HG03159 (cell line): Measurements from ENCODE around the gene ADAMTS9.

Experiments used
- ATAC-seq: cut with Tn5 transposase; IDR thresholded peaks from one replicate; pipeline ENCODE4 v1.9.1; 2021; ENCODE audit warnings: mild to moderate bottlenecking, moderate library complexity; ENCODE audit not compliant: unreplicated experiment

ADAMTS9 gene

DNA sequence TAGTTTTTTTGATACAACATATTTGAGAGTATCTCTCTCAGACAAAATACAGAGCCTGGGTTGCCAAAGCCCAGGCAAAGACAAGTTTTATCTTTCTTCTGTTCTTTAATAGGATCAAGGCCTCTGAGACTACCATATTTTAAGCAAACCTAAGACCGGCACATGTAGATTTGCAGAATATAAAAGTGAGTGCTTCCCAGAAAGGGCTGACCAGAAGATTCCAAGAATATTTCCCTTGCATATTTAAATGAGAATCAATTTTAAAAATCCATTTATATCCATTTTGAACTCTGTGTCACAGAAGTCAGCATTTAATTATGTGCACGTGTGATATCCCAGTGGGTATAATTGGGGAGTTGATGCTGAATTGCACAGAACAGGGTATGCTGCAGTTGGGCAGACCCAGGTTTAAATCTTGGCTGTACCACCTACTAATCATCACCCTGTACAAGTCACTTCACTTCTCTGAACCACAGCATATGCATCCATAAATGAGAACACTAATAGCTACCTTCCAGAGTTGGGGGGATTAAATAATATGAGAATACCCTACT is 191.9 kb downstream of the ADAMTS9 start:
- ATAC-seq = no peak

DNA sequence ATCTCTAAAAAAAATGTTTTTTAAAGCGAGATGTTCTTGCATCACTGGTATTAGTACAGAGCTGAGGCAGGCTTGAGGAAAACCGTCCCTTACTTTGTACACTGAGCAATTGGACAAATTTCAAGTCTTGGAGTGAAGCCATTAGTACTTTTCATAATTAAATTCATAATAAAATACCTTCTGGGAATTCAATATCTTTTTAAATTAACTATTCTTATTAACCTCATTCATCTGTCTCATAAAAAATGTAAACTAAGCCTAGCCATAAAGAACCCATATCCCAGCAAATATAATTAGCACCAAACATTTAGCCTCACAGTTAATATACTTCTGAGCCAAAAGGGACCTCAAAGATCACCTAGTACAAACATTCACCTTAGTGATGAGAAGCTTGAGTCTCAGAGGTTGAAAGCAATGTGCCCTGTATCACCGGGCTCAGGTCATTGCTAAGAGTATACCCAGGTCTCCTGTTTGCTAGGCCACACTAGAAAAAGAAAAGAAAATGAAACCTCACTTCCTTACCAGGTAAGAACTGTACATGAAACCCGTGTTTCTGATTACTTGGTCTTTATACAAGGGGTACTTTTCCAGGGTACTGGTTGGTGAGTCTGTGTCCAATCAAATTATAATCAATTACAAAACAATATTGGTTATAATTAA is 192.5 kb downstream of the ADAMTS9 start:
- no peak for ATAC-seq

DNA sequence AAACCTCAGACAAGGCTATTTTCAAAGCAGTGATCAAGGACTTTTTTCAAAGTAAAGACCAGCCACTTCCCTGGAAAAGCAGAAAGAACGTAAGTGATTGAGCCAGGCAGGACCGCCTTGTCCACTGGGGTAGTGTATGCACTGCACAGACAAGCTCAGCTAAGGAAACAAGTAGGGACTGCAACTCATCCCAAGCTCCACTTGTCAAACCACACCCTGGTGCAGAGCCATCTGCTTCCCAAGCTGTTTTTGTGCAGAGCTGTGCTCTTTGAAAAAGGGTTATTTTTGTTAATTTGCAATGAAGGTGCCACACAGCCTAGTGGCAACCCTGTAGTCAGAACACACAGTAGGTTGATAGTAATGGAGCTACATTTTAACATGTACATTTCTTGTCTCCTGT is 193.3 kb downstream of the ADAMTS9 start:
- ATAC-seq = no peak

DNA sequence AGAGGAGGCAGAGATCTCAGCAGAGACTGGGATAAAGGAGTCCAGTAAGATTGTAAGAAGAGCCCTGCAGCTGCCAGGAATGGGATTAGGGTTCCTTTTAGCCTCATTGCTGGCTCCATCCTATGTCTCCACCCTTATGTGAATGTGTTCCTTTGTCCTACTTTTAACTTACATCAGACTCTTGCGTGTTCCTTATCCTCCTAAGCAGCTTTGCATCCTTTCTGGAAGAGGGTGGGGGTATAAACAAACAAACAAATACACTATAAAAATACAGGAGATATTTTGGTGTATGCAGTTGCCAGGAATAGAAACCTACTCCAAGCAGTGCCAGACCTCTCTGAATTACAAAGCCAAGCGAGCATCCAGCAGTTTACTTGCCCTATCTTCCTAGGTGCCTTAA is 194.7 kb downstream of the ADAMTS9 start:
- no peak for ATAC-seq

DNA sequence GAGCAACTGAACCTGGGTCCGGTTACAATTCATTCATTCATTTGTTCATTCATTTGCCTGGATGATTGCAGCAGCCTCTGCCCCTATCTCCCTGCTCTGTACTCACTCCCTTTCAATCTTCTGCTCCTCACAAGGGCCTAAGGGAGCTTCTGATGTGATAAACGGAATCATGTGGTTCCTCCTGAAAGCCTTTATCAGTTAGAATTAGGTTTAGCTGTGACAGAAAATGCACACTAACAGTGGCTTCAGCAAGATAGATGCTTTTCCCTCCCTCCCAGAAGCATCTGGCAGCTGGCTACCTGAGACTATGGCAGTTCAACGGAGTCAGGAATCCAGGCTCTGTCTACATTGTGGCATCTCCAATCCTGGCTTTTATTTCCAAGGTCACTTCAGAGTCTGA is 196.0 kb downstream of the ADAMTS9 start:
- ATAC-seq = no peak

DNA sequence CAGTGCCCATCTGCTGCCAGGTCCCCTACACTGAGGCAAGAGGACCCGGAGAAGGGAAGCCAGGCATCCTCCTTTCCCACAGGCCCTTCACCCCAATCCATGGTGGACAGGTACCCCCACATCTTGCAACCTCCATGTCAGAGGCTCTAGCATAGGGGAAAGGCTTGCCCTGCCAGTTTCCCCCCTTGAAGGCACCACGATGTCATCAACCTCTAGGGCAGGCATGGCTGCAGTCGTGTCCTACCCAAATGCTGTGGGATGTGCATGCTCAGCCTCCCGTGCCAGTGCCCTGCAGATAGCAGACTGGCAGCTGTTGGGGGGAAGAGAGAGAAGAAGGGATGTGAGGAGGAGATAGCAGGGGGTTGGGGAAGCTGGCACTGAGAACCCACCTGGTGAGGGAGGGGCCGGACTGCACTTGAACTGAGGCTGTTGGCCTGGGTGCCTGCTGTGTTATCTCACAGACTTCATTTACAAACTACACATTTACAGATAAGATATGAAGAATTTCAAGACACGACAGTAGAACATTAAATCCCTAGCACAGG is 197.5 kb downstream of the ADAMTS9 start:
- no peak for ATAC-seq

DNA sequence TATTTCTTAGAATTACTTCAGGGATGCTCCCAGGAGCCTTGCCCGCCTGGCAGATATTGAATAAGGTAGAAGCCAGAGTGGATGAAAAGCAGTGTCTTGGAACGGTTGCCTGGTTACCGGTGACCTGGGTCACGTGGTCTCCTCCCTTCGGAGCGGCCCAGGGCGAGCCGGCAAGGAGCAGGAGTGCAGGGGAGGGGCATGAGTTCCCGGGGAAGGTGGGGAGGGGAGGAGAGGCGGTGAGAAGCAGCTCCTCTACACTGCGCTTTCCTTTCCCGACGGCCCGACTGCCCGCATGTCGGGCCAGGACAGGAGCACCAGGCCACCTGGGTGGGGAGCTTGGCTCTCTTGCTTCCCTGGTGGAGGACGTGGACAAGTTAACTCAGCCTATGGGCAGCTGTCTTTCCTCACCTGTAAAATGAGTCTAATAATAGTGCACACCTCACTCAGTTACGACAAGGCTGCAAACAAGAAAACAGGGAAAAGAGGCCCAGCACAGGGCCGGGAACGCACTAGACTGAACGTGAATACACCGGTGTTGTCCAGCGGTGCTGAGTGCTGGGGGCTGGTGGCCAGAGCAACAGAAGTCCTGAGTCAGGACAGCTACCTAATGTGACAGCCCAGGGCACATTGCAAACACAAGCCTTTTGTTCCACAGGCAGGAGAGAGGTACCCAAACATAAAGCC is 198.3 kb downstream of the ADAMTS9 start:
- ATAC-seq = no peak

DNA sequence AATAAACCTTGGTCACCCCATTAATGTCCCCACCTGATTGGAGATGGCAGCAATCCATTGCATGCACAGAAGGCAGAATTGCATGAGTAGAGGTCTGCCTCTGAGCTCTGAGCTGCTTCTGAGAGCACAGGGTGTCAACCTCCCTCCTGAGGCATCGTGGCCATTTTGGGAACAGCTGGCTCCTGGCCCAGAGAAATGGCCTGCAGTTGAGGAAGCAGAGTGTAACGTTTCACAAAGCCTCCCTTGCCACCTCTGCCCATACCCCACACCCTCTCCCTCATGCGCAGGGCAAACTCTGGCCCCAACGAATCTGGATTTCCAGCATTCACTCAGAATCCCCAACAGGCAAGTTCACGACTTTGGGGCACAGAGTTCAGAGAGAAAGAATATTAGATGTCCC is 198.9 kb downstream of the ADAMTS9 start:
- no peak for ATAC-seq

DNA sequence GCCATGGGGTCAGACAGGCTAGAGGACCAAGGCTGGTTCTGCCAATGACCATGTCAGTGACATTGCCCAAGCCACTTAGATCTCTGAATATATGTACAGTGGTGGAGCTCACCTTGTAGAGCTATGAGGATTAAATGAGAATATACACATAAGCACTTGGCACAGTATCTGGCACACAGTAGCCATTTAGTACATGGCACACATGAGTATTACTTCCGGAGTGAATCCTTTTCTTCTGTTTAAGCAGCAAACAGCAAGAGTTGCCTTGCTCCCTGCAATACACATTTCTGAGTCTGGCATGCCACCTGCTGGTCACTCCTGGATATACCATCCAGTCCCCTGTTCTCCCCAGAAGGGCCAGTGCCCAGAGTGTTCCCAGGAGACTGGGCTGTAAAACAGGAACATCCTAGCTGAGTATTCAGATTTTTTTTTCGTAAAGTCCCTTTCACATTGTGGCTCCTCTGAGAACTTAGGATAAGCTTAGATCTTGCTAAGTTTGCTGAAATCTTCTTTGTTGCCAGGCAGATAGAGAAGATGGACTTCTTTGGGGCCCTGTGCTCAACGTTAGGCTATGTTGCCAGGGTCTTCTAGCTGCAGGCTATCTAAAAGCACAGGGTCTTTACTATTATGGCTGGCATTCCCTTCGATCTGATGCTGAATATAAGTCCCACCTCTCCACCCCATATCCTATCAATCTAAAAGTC is 203.4 kb downstream of the ADAMTS9 start:
- peak; percentile 98 for ATAC-seq

DNA sequence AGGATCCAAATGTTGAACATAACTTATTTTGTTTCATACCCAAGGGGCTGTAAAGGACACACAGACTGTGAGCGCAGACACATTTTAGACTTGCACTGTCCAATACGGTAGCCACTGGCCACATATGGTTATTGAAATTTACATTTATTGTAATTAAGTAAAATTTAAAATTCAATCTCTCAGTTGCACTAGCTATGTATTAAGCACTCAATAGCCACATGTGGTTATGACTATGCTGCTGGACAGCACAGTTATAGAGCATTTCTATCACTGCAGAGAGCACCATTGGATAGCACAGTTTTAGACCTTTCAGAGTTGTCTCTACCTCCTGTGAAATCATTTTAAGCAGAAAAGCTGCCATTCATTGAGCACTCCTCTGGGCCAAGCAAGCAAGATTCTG is 204.3 kb downstream of the ADAMTS9 start:
- no peak for ATAC-seq

DNA sequence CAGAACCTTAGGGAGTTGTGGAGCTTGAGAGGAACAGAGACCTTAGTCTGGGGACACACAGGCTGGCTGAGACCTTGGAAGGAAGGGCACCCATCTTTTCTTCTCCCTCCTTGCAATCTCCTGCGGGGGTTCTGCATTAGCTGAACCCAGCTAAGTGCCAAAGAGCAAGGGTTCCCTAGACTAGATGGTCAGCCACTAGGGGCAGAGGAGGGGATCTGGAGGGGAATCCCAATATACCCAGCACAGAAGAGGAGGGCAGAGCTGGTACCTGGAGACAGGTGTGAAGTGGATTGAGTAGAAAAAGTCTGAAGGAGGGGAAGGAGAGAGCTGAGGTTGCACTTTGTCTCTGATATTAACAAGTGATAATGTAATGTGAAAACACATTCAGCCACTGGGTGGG is 212.8 kb downstream of the ADAMTS9 start:
- ATAC-seq = no peak

DNA sequence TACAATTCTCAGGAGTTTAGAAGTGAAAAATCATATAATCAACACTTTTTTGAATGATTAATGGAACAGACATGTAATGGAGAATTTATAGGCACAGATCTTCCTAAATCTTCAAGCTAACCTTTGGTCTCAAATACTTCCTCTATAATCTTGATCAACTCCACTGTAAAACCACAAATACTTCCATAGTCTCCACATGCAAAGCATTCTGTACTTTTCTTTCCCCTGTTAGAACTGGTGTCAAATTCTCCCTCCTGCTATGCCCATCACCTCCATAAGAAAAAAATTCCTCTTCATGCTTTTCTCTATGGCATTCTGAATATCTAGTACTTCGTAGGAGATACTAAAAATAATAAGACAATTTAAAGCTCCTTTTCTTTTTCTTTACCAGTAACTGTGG is 214.3 kb downstream of the ADAMTS9 start:
- no peak for ATAC-seq

DNA sequence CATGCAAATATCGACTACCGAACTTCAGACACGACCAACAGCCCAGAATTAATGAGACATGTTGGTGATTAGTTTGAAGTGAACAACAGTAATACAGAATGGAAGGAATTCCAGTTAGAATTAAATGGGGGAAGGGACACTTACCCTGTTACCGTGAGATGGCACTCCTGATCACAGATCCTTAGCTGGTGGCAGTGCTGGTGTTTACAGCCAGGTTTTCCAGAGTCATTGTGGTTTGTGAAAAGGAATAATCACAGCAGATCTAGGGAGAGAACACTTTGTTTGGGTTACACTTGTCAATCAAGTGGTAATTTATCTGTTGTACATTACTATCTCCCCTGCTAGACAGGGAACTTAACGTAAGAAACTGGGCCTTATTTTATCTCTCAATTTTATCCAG is 217.4 kb downstream of the ADAMTS9 start:
- ATAC-seq = no peak

DNA sequence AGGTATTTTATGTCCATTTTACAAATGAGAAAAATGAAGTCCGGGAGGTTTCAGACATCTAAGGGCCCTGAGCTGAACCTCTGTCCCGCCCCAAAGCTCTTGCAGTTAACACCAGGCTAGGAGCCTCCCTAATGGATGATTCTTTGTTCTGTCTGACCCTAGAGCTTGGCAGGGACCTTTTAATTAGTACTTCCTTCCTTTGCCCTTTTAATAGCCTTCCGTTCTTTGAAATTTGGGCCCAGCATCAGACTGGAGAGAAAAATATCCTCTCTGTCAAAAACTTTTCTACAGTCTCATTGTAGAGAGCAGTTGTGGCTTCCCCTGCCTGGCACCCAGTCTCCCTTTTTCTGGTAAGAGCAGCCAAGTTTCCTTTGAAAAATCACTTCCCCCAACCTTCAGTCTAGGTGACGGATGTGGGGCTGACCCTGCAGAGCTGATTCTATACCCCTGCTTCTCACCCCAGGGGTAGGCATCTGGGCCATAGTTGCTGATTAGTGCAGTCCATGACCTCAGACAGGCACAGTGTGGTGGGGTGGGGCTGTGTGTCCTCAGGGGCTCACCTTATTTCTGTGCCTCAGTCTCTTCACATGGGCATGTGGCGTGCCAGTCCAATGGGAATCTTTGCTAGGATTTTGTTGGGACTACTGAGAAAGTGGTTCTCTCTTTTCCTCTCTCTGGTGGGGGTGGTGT is 220.4 kb downstream of the ADAMTS9 start:
- ATAC-seq = no peak
